MM.1S (cell line): Measurements from ENCODE around the gene APOL3.

Source experiments
- CTCF ChIP-seq: fragments of 300-600 bp; sonication (generic); IDR thresholded peaks from 2 replicates; pipeline ENCODE4 v1.5.1; 2016; ENCODE audit warnings: antibody characterized with exemption, low read length, mixed read lengths
- EZH2 ChIP-seq: fragments of 300-600 bp; sonication (generic); optimal IDR thresholded peaks from 2 replicates; pipeline ENCODE3; 2017; ENCODE audit warnings: low read depth, mild to moderate bottlenecking, antibody characterized with exemption, low read length, mixed read lengths

- TF ChIP-seq CTCF: no peak
- TF ChIP-seq EZH2: no peak
Measured at GRCh38 chr22:36180928-36181327, 20.4 kb upstream of the APOL3 start.
